Right ventricle myocardium superior (tissue), 1 donor: ENCODE results near the gene AIFM2. TPM values are rescaled to one million over a fixed set of nuclear protein-coding genes. Genes with fewer than 3 reads are reported as not detected.
A peak's percentile ranks its signal among the peaks of the same experiment; 100 is the strongest.
"Not testable (repeated sequence)": the region's sequence is repeated elsewhere in the genome, so short reads cannot be mapped to it uniquely, and the experiment has no call there.

Experiments used
- ATAC-seq: fragments of 200-7000 bp; cut with Tn5 transposase; one replicate; pipeline ENCODE4 v1.9.1; 2020; ENCODE audit warnings: mild to moderate bottlenecking; ENCODE audit not compliant: poor library complexity
- DNase-seq: peaks from one replicate; pipeline ENCODE4 v3.0.0-alpha.2; 2020
- intact Hi-C: fragments of 100-400 bp; cut with DNase I; formaldehyde crosslinking; loops from one replicate; pipeline ENCODE4 v1.11.2; 2022
- long read RNA-seq: library from polyadenylated mRNA; unstranded; transcript quantifications from one replicate; pipeline ENCODE4 v2.0.0, GENCODE V29; 2021
- total RNA-seq: library from RNA; stranded (reverse); fragmentation: NEBNext Ultra II Directional; extraction: Animal tissue kit (Norgen Biotek cat#: 25700); gene quantifications from one replicate; pipeline ENCODE4 v1.2.1, GENCODE V29; 2021
- donor health status: DM: no; HTN: yes; CAD: no; lungs with severe emphysema.

Gene AIFM2
- 20.2 TPM for total RNA-seq
- long read RNA-seq, transcript AIFM2-201 (9 exons, 3,243 nt) = major isoform, 66 of 96 reads
- long read RNA-seq, transcript AIFM2-204 (9 exons, 3,247 nt) = minor isoform, 7 of 96 reads
- long read RNA-seq, partial matches to known transcripts = 6 of 96 reads
- long read RNA-seq, other reads (novel, unspliced or antisense) = 17 of 96 reads

- DNase-seq = peak; percentile 90
- intact Hi-C loops = no loop called here
- ATAC-seq = peak; percentile 94
These were observed at the start of gene AIFM2 for GRCh38 chr10:70132098-70133029. Gene AIFM2 (minus strand): TSS chr10:70132825. CDS start chr10:70124084, 8,741 bp downstream.

GRCh38 chr10:70179209-70179608 lies 46.6 kb upstream of the AIFM2 start:
- DNase-seq, intact Hi-C loops, ATAC-seq: not testable (repeated sequence)

GRCh38 chr10:70178139-70178725 lies 45.6 kb upstream of the AIFM2 start:
- ATAC-seq = no peak

GRCh38 chr10:70176441-70176840 lies 43.8 kb upstream of the AIFM2 start:
- intact Hi-C loops = no loop called here
- no peak for DNase-seq

More at GRCh38 chr10:70178139-70178725, 45.6 kb upstream of the AIFM2 start:
- intact Hi-C loops = no loop called here
- no peak for DNase-seq

GRCh38 chr10:70175516-70175915 lies 42.9 kb upstream of the AIFM2 start:
- ATAC-seq = no peak
- no peak for DNase-seq
- intact Hi-C loops = no loop called here

More at GRCh38 chr10:70176441-70176840, 43.8 kb upstream of the AIFM2 start:
- no peak for ATAC-seq

- intact Hi-C loops = no loop called here
- ATAC-seq = no peak
- DNase-seq = no peak
These were observed 41.6 kb upstream of the AIFM2 start for GRCh38 chr10:70174058-70174741.

GRCh38 chr10:70169649-70170364 lies 37.2 kb upstream of the AIFM2 start:
- DNase-seq (no peak), ATAC-seq (peak; percentile 50)
- intact Hi-C loops = no loop called here

- no peak for ATAC-seq
These were observed 36.4 kb upstream of the AIFM2 start for GRCh38 chr10:70169011-70169410.

GRCh38 chr10:70167246-70167645 lies 34.6 kb upstream of the AIFM2 start:
- ATAC-seq (no peak), DNase-seq (no peak)
- intact Hi-C loops = no loop called here

More at GRCh38 chr10:70169011-70169410, 36.4 kb upstream of the AIFM2 start:
- intact Hi-C loops = no loop called here
- DNase-seq = no peak

GRCh38 chr10:70166394-70166793 lies 33.8 kb upstream of the AIFM2 start:
- ATAC-seq (no peak), DNase-seq (no peak)
- intact Hi-C loops = no loop called here

- no peak for ATAC-seq
- no peak for DNase-seq
- intact Hi-C loops = no loop called here
These were observed 31.5 kb upstream of the AIFM2 start for GRCh38 chr10:70164163-70164562.

- intact Hi-C loops = no loop called here
- no peak for DNase-seq
- ATAC-seq = no peak
These were observed 30.8 kb upstream of the AIFM2 start for GRCh38 chr10:70163448-70163847.

- intact Hi-C loops = no loop called here
- DNase-seq (no peak), ATAC-seq (no peak)
These were observed 30.2 kb upstream of the AIFM2 start for GRCh38 chr10:70162892-70163201.

GRCh38 chr10:70162151-70162891 lies 29.7 kb upstream of the AIFM2 start:
- ATAC-seq (no peak), DNase-seq (no peak)
- intact Hi-C loops = no loop called here

GRCh38 chr10:70160798-70161197 lies 28.2 kb upstream of the AIFM2 start:
- intact Hi-C loops = no loop called here
- no peak for ATAC-seq
- no peak for DNase-seq

GRCh38 chr10:70159366-70159765 lies 26.7 kb upstream of the AIFM2 start:
- intact Hi-C loops, DNase-seq, ATAC-seq: not testable (repeated sequence)

GRCh38 chr10:70158113-70158512 lies 25.5 kb upstream of the AIFM2 start:
- DNase-seq (no peak), ATAC-seq (peak; percentile 65)
- intact Hi-C loops = no loop called here

- ATAC-seq (no peak), DNase-seq (no peak)
- intact Hi-C loops = no loop called here
These were observed 22.7 kb upstream of the AIFM2 start for GRCh38 chr10:70155255-70155838.
